IMR-90 (cell line): ENCODE data around the gene SEPTIN5.

ENCODE experiments used
- CEBPB ChIP-seq: IDR thresholded peaks from 2 replicates; pipeline ENCODE4 v1.6.1; 2012; ENCODE audit warnings: low read depth, low read length, improper control_type of control experiment
- FOS ChIP-seq: fragments of 150-350 bp; IDR thresholded peaks from 2 replicates; pipeline ENCODE4 v1.6.1; 2016; ENCODE audit warnings: low read depth, low read length
- MAFK ChIP-seq: IDR thresholded peaks from 2 replicates; pipeline ENCODE4 v1.6.1; 2012; ENCODE audit warnings: low read depth, low read length, improper control_type of control experiment
- MAZ ChIP-seq: IDR thresholded peaks from 2 replicates; pipeline ENCODE4 v1.6.1; 2012; ENCODE audit warnings: low read depth, mild to moderate bottlenecking, low read length, improper control_type of control experiment, moderate library complexity, borderline replicate concordance
- MXI1 ChIP-seq: IDR thresholded peaks from 2 replicates; pipeline ENCODE4 v1.6.1; 2012; ENCODE audit warnings: low read depth, mild to moderate bottlenecking, low read length, moderate library complexity, borderline replicate concordance
- POLR2A ChIP-seq: IDR thresholded peaks from 2 replicates; pipeline ENCODE4 v1.6.1; 2012; ENCODE audit warnings: mild to moderate bottlenecking, low read depth, low read length
- RAD21 ChIP-seq: IDR thresholded peaks from 2 replicates; pipeline ENCODE4 v1.6.1; 2012; ENCODE audit warnings: low read length, improper control_type of control experiment
- RFX5 ChIP-seq: IDR thresholded peaks from 2 replicates; pipeline ENCODE4 v1.8.0; 2012; ENCODE audit warnings: low read depth, mild to moderate bottlenecking, low read length, moderate library complexity
- SMC3 ChIP-seq: fragments of 150-350 bp; IDR thresholded peaks from 2 replicates; pipeline ENCODE4 v1.6.1; 2016; ENCODE audit warnings: low read depth, mild to moderate bottlenecking, antibody characterized with exemption, low read length, moderate library complexity
- TF ChIP-seq, protein P1 (sequence below): conservative IDR thresholded peaks from 2 replicates; pipeline ENCODE4 v1.5.1; 2012; ENCODE audit warnings: mild to moderate bottlenecking, low read depth, low read length, improper control_type of control experiment
- TF ChIP-seq, protein P2 (sequence below): fragments of 150-350 bp; IDR thresholded peaks from 2 replicates; pipeline ENCODE4 v1.6.1; 2016; ENCODE audit warnings: low read depth, mild to moderate bottlenecking, low read length, moderate library complexity, borderline replicate concordance
- TF ChIP-seq, protein P3 (sequence below): fragments of 150-350 bp; IDR thresholded peaks from 2 replicates; pipeline ENCODE4 v1.6.1; 2017; ENCODE audit warnings: mild to moderate bottlenecking, antibody characterized with exemption, low read length, low read depth

DNA sequence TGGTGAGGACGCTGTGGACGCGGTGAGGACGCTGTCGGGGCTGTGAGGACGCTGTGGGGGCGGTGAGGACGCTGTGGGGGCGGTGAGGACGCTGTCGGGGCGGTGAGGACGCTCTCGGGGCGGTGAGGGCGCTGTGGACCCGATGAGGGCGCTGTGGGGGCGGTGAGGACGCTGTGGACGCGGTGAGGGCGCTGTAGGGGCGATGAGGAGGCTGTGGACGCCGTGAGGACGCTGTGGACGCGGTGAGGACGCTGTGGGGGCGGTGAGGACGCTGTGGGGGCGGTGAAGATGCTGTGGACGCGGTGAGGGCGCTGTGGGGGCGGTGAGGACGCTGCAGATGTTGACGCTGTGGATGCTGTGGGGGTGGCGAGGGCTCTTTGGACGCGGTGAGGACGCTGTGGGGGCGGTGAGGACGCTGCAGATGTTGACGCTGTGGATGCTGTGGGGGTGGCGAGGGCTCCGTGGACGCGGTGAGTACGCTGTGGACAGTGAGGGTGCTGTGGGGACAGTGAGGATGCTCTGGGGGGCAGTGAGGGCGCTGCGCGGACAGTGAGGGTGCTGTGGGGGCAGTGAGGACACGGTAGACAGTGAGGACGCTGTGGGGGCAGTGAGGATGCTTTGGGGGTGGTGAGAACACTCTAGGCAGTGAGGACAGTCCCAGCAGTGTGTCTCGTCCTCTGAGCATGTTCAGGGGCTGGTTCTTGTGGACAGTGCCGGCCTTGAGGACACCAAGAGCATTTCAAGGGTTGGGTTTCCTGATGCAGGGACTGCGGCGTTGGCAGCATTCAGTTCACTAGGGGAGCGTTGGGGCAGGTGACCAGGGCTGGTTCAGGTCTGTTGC, 13.2 kb downstream of the SEPTIN5 start:
- TF ChIP-seq RAD21 = no peak
- TF ChIP-seq, protein P1, sequence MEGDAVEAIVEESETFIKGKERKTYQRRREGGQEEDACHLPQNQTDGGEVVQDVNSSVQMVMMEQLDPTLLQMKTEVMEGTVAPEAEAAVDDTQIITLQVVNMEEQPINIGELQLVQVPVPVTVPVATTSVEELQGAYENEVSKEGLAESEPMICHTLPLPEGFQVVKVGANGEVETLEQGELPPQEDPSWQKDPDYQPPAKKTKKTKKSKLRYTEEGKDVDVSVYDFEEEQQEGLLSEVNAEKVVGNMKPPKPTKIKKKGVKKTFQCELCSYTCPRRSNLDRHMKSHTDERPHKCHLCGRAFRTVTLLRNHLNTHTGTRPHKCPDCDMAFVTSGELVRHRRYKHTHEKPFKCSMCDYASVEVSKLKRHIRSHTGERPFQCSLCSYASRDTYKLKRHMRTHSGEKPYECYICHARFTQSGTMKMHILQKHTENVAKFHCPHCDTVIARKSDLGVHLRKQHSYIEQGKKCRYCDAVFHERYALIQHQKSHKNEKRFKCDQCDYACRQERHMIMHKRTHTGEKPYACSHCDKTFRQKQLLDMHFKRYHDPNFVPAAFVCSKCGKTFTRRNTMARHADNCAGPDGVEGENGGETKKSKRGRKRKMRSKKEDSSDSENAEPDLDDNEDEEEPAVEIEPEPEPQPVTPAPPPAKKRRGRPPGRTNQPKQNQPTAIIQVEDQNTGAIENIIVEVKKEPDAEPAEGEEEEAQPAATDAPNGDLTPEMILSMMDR = no peak
- no peak for TF ChIP-seq POLR2A
- TF ChIP-seq, protein P2, sequence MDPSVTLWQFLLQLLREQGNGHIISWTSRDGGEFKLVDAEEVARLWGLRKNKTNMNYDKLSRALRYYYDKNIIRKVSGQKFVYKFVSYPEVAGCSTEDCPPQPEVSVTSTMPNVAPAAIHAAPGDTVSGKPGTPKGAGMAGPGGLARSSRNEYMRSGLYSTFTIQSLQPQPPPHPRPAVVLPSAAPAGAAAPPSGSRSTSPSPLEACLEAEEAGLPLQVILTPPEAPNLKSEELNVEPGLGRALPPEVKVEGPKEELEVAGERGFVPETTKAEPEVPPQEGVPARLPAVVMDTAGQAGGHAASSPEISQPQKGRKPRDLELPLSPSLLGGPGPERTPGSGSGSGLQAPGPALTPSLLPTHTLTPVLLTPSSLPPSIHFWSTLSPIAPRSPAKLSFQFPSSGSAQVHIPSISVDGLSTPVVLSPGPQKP = no peak
- TF ChIP-seq MAZ = no peak
- no peak for TF ChIP-seq RFX5
- TF ChIP-seq, protein P3, sequence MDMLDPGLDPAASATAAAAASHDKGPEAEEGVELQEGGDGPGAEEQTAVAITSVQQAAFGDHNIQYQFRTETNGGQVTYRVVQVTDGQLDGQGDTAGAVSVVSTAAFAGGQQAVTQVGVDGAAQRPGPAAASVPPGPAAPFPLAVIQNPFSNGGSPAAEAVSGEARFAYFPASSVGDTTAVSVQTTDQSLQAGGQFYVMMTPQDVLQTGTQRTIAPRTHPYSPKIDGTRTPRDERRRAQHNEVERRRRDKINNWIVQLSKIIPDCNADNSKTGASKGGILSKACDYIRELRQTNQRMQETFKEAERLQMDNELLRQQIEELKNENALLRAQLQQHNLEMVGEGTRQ = no peak
- no peak for TF ChIP-seq SMC3
- no peak for TF ChIP-seq MXI1
- no peak for TF ChIP-seq FOS
- no peak for TF ChIP-seq CEBPB
- TF ChIP-seq MAFK = no peak
